GM19468 (cell line): ENCODE measurements around the gene FCN1.

Experiments used
- ATAC-seq: cut with Tn5 transposase; IDR thresholded peaks from one replicate; pipeline ENCODE4 v1.9.1; 2021; ENCODE audit warnings: mild to moderate bottlenecking, moderate library complexity, moderate number of reproducible peaks; ENCODE audit not compliant: unreplicated experiment; ENCODE audit errors: extremely low read depth

FCN1 gene

GRCh38 chr9:134938346-134939079 lies 20.8 kb upstream of the FCN1 start:
- ATAC-seq, result no peak

GRCh38 chr9:134937566-134938345 lies 20.0 kb upstream of the FCN1 start:
- ATAC-seq, result no peak

GRCh38 chr9:134937164-134937555 lies 19.4 kb upstream of the FCN1 start:
- peak; percentile 37 for ATAC-seq

- no peak for ATAC-seq
Measured at GRCh38 chr9:134936346-134937163, 18.8 kb upstream of the FCN1 start.

- ATAC-seq, result no peak
Measured at GRCh38 chr9:134935701-134936345, 18.1 kb upstream of the FCN1 start.

- ATAC-seq, result no peak
Measured at GRCh38 chr9:134935056-134935640, 17.4 kb upstream of the FCN1 start.

- ATAC-seq, result no peak
Measured at GRCh38 chr9:134933076-134933659, 15.5 kb upstream of the FCN1 start.

- ATAC-seq, result no peak
Measured at GRCh38 chr9:134932606-134933005, 14.9 kb upstream of the FCN1 start.

- ATAC-seq, result no peak
Measured at GRCh38 chr9:134932171-134932570, 14.5 kb upstream of the FCN1 start.

GRCh38 chr9:134930398-134930797 lies 12.7 kb upstream of the FCN1 start:
- peak; percentile 25 for ATAC-seq

- no peak for ATAC-seq
Measured at GRCh38 chr9:134929193-134930158, 11.8 kb upstream of the FCN1 start.

- no peak for ATAC-seq
Measured at GRCh38 chr9:134928436-134929192, 10.9 kb upstream of the FCN1 start.

GRCh38 chr9:134925011-134925511 lies 7.3 kb upstream of the FCN1 start:
- no peak for ATAC-seq

- no peak for ATAC-seq
Measured at GRCh38 chr9:134923466-134923865, 5.8 kb upstream of the FCN1 start.

GRCh38 chr9:134922932-134923240 lies 5.2 kb upstream of the FCN1 start:
- no peak for ATAC-seq

GRCh38 chr9:134922066-134922931 lies 4.6 kb upstream of the FCN1 start:
- ATAC-seq, result no peak

GRCh38 chr9:134919303-134919702 lies 1.6 kb upstream of the FCN1 start:
- no peak for ATAC-seq
